GM12801 (cell line): ENCODE data around the gene OCRL.

Experiments used
- CTCF ChIP-seq: IDR thresholded peaks from one replicate; pipeline ENCODE4 v1.5.1; 2011; ENCODE audit warnings: control low read depth; ENCODE audit not compliant: insufficient read length; ENCODE audit errors: extremely low read depth

The OCRL gene

DNA sequence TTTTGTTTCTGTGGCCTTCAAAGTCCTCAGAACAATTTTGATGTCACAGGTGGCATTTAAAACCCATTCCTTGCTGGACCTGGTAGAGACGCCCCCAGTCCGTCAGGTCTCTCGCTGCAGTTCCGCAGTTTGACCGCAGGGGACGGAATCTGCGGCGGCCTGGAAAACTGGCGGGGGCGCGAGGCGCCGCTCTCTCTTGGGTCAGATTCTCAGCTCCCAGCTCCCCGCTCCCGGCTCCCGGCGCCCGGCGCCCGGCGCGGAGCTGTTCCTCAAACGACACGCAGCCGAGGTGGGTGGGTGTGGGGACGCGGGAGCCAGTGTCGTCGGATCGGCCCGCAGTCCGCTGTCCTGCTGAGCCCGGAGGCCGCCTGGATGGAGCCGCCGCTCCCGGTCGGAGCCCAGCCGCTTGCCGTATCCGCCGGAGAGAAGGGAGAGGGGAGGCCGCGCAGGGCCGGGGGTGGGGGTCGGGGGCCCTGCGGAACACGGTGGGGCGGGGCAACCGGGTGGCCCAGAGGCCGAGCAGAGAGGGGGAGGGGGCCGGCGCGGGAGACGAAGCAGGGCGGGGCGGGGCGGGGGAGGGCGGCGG is at the start of gene OCRL:
OCRL (plus strand) TSS at position 192 of the 586 bp plus-strand sequence; CDS start at position 373, 181 bp downstream.
- TF ChIP-seq CTCF: no peak

DNA sequence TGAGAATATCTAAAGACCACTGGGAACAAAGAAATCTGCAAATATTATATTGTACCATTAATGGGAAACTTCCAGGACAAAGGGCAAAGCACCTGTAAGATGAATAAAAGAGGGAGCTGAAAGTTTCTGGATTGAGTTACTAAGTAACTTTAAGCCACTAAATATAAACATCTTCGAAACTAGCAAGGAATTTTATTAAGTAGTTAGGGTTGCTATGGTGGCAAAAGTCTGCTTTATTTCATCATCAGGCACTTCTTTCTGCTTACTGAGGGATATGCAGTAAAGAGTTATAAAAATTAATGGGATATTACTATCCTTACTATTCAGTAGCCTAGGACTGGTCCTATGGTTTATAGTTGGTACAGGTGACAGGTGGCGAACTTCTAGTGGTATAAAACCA is 49.7 kb upstream of the OCRL start:
- no peak for TF ChIP-seq CTCF

DNA sequence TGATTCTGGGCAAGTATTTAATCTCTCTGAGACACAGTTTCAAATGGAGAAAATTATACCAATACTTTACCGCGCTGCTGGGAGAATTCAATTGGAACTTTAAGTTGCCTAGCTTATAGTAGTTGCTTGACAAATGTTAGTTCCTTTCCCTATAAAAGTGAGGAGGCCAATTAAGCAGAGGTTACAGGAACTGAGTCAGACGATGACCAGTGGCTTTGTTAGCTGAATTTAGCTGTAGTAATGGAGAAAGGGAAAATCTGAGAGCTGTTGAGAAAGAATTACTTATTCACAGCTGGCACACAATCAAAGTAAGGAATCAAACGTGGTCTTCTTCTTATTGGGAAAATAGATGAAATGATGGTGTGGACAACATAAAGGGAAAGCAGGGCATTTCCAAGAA is 46.4 kb upstream of the OCRL start:
- TF ChIP-seq CTCF: no peak

DNA sequence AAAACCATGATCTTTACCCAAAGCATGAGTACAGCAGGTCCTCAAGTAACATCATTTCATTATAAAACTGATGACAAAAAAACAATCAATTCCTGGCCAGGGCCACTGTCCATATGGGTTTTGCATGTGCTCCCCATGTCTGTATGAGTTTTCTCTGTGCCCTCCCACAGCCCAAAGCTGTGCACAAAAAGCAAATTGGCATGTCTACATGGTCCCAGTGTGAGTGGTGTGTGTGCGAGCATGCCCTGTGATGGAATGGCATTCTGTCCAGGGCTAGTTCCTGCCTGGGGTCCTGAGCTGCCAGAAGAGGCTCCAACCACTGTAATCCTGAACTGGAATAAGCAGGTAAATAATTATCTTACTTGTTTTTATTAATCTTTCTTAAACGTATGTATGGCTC is 45.2 kb upstream of the OCRL start:
- TF ChIP-seq CTCF: no peak

GRCh38 chrX:129495900-129496299 is 44.2 kb upstream of the OCRL start:
- no peak for TF ChIP-seq CTCF

DNA sequence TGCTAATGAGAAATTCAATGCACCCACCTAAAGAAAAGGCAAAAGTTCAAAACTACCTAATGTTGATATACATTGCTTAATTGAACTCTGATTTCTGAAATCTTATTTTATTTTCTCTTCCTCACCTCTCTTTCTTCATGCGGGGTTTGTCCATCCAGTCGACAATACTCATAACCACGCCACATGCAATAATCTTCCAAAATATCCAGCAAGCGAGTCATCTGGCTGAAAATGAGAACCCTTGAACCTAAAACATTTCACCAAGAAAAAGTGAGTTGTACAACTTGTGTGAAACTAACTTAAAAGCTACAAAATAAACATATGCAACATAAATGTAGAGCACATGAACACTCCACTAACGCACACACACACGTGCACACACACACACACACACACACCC is 43.4 kb upstream of the OCRL start:
- TF ChIP-seq CTCF: no peak

DNA sequence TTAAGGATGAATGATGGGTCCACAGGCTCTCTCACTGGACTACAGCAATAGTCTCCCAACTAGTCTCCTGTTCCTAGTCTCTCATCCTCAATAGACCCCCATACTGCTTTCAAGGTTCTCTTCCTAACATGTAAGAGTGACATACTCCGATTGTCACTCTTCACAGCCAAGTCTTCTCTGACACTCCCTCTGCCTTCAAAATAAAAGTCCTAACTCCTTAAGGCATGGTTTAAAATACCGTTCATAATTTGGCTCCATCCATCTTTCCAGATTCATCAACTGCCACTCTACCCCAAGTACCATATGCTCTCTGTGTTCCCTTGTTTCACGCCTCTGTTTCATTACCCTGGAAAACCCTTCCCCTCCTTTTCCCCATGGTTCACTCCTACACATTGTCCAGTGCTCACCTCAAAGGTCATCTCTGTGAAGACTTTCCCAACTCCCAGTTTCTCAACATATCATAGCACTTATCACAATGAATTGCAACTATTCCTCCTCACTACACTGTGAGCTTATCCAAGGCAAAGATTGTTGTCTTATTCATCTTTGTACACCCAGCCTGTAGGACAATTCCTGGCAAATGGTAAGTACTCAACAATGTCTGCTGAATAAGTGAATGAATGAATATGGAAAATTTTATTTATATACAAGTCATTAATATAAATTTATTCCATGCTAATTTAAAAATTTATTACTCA is 42.8 kb upstream of the OCRL start:
- no peak for TF ChIP-seq CTCF
